Measurements from ENCODE around the gene POU2F3. TPM values are rescaled to one million over a fixed set of nuclear protein-coding genes. Genes with fewer than 3 reads are reported as not detected.

Gene POU2F3
- total RNA-seq, 1 donor from 2014 or later, result not detected

- DNase-seq (ENCODE audit: low read depth, low spot score), result no peak
These were observed 77.1 kb downstream of the POU2F3 start for GRCh38 chr11:120316880-120317688.

GRCh38 chr11:120317689-120318480 is 77.9 kb downstream of the POU2F3 start:
- DNase-seq (ENCODE audit: low read depth, low spot score), result no peak

- DNase-seq (ENCODE audit: low read depth, low spot score), result no peak
These were observed 79.0 kb downstream of the POU2F3 start for GRCh38 chr11:120318906-120319305.

- no peak for DNase-seq (ENCODE audit: low read depth, low spot score)
These were observed 85.2 kb downstream of the POU2F3 start, which contains the start of gene TLCD5 for GRCh38 chr11:120324932-120325810. TSS of gene TLCD5 (plus strand) at chr11:120325299. CDS start at chr11:120327442, 2,143 bp downstream.

- no peak for DNase-seq (ENCODE audit: low read depth, low spot score)
These were observed 86.3 kb downstream of the POU2F3 start for GRCh38 chr11:120326228-120326627.

GRCh38 chr11:120326845-120327281 is 86.9 kb downstream of the POU2F3 start:
- DNase-seq (ENCODE audit: low read depth, low spot score), result no peak

- no peak for DNase-seq (ENCODE audit: low read depth, low spot score)
These were observed 87.4 kb downstream of the POU2F3 start for GRCh38 chr11:120327311-120327710.

GRCh38 chr11:120329556-120329955 is 89.6 kb downstream of the POU2F3 start:
- no peak for DNase-seq (ENCODE audit: low read depth, low spot score)

- DNase-seq (ENCODE audit: low read depth, low spot score), result no peak
These were observed 90.1 kb downstream of the POU2F3 start for GRCh38 chr11:120330045-120330444.

GRCh38 chr11:120331301-120331996 is 91.5 kb downstream of the POU2F3 start:
- DNase-seq (ENCODE audit: low read depth, low spot score), result no peak

GRCh38 chr11:120332822-120333716 is 93.1 kb downstream of the POU2F3 start:
- DNase-seq (ENCODE audit: low read depth, low spot score), result no peak

- DNase-seq (ENCODE audit: low read depth, low spot score), result no peak
These were observed 93.9 kb downstream of the POU2F3 start for GRCh38 chr11:120333801-120334200.

GRCh38 chr11:120334332-120334731 is 94.4 kb downstream of the POU2F3 start:
- no peak for DNase-seq (ENCODE audit: low read depth, low spot score)

GRCh38 chr11:120334894-120335462 is 95.0 kb downstream of the POU2F3 start:
- peak; percentile 66 for DNase-seq (ENCODE audit: low read depth, low spot score)

GRCh38 chr11:120335556-120335907 is 95.6 kb downstream of the POU2F3 start:
- no peak for DNase-seq (ENCODE audit: low read depth, low spot score)

- DNase-seq (ENCODE audit: low read depth, low spot score), result peak; percentile 93
These were observed 96.1 kb downstream of the POU2F3 start, which contains the start of gene ARHGEF12 for GRCh38 chr11:120335908-120336640. TSS of gene ARHGEF12 (plus strand) at chr11:120336413. CDS start at chr11:120337244, 831 bp downstream.

- no peak for DNase-seq (ENCODE audit: low read depth, low spot score)
These were observed 96.9 kb downstream of the POU2F3 start for GRCh38 chr11:120336641-120337354.
